ENCODE data around the gene DSE.

Gene DSE

DNA sequence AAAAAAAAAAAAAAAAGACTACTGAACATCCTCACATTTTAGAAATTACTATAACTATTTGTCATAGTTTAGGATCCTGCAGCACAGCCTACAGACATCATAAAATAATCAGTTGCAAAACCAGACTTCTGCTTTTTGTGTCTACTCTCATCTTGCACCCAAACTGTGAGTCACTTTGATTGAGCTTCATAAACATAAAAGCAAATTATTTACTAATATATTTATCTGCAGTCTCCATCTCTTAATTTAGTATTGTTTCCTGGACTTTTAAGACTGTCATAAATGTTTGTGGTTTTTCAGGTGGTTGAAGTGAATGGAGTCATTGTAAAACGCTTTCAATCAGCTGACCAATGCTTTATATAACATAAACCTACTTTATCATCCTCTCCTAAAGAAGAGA is 75.7 kb downstream of the DSE start:
- no peak for DNase-seq (ENCODE audit: low spot score)
- no peak for TF ChIP-seq CTCF (IDR thresholded peaks at IDR 0.05; ENCODE audit: extremely low read depth, missing control alignments)

DNA sequence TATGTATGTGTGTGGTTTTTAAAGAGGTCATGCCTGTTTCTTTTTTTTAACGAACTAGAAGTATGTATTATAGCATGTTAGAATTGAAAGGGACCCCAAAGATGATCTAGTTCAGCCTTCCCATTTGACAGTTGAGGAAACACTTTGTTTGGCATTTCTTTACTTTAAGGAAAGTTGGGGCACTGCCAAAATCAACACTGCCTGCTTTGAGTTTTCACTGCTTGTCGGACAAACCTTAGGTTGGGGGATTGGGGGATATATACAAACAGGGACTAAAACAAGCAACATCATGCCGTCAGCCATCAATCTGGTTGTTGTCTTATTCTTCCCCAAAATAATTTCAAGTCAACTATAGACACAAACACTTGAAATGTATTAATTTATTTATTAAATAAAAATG is 76.3 kb downstream of the DSE start:
- no peak for TF ChIP-seq CTCF (IDR thresholded peaks at IDR 0.05; ENCODE audit: extremely low read depth, missing control alignments)
- DNase-seq (ENCODE audit: low spot score), result no peak

- DNase-seq (ENCODE audit: low spot score), result no peak
These were observed 76.8 kb downstream of the DSE start for GRCh38 chr6:116447496-116448011.

GRCh38 chr6:116449565-116449964 is 78.8 kb downstream of the DSE start:
- no peak for TF ChIP-seq CTCF (IDR thresholded peaks at IDR 0.05; ENCODE audit: extremely low read depth, missing control alignments)
- DNase-seq (ENCODE audit: low spot score), result no peak

More at GRCh38 chr6:116447496-116448011, 76.8 kb downstream of the DSE start:
- no peak for TF ChIP-seq CTCF (IDR thresholded peaks at IDR 0.05; ENCODE audit: extremely low read depth, missing control alignments)

DNA sequence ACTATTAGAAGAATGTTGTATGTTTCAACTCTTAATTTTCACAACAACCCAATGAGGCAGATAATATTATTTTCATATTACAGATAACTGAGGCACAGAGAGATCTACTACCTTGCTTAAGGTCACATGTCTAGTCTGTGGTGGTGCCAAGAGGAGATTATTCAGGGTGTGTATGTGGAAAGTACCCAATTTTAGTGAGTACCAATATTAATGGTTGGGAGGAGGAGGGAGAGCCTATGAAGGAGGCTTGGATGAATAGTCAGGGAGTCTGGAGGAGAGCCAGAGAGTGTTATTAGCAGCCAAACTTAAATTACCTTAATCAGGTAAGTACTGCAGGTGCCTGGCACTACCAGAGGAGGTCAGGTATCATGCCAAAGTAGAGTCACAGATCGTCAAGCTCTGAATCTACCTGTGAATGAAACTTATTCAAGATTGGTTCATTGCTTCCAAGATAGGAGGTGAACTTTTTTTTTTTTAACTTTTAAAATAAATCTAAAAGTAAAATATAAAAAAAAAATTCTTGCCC is 79.5 kb downstream of the DSE start:
- no peak for TF ChIP-seq CTCF (IDR thresholded peaks at IDR 0.05; ENCODE audit: extremely low read depth, missing control alignments)
- no peak for DNase-seq (ENCODE audit: low spot score)

GRCh38 chr6:116450769-116451740 is 80.3 kb downstream of the DSE start:
- DNase-seq (ENCODE audit: low spot score), result peak; percentile 55

More at GRCh38 chr6:116450769-116451740, 80.3 kb downstream of the DSE start:
- TF ChIP-seq CTCF (IDR thresholded peaks at IDR 0.05; ENCODE audit: extremely low read depth, missing control alignments), result no peak
